Measurements from ENCODE around the gene ANGPTL2. TPM values are rescaled to one million over a fixed set of nuclear protein-coding genes. Genes with fewer than 3 reads are reported as not detected.

The ANGPTL2 gene
- polyA plus RNA-seq, 2 of the 4 experiments (the other 2 are of a cell fraction), result 0.06 TPM; not detected in 1

- ChIA-PET POLR2A (no interaction called here), CTCF (interaction anchor here (1.1 kb wide), 1 partner anchor 15 kb away, joined by 3 read pairs; no protein-coding TSS in a partner anchor)
- no peak overlapping the region for H3K27ac ChIP-seq
- WGBS (ENCODE audit: missing lambda C conversion rate), result 88% methylated on average over 11 of the region's 11 CpGs
- TF ChIP-seq ZC3H11A (IDR thresholded peaks at IDR 0.05), result no peak
- ATAC-seq (no peak), DNase-seq (ENCODE audit: low read depth in 1 of 2, low spot score in 1 of 2) (no peak), FAIRE-seq (no peak)
- no peaks in the 10 kb centered on the region for H3K4me1 ChIP-seq
- no peaks in the 10 kb centered on the region for H3K9me3 ChIP-seq
- H3K4me3 ChIP-seq, result no peak overlapping the region
- no peak overlapping the region for H3K4me2 ChIP-seq
Observed at GRCh38 chr9:127092041-127092608, 30.3 kb downstream of the ANGPTL2 start.

- Histone ChIP-seq H3K9me3 (no peaks in the 10 kb centered on the region), H3K4me2 (no peak overlapping the region), H3K4me1 (no peaks in the 10 kb centered on the region), H3K4me3 (no peak overlapping the region), H3K27ac (no peak overlapping the region)
- CTCF ChIA-PET, result no interaction called here
- WGBS (ENCODE audit: missing lambda C conversion rate), result 94% methylated on average over 13 of the region's 13 CpGs
- POLR2A ChIA-PET, result no interaction called here
- no peak for DNase-seq (ENCODE audit: low read depth in 1 of 2, low spot score in 1 of 2)
- TF ChIP-seq RFX5 (IDR thresholded peaks at IDR 0.05) (no peak), CHD2 (IDR thresholded peaks at IDR 0.05; ENCODE audit: low read length, partially characterized antibody) (no peak), SMC3 (IDR thresholded peaks at IDR 0.05) (no peak), ZFP36 (IDR thresholded peaks at IDR 0.05; ENCODE audit: borderline replicate concordance, partially characterized antibody) (no peak)
- ATAC-seq, result no peak
- FAIRE-seq, result no peak
Observed at GRCh38 chr9:127091526-127091925, 30.9 kb downstream of the ANGPTL2 start.

GRCh38 chr9:127090341-127090985 lies 32.0 kb downstream of the ANGPTL2 start:
- Histone ChIP-seq H3K9me3 (no peaks in the 10 kb centered on the region), H3K27ac (no peak overlapping the region), H3K4me1 (no peaks in the 10 kb centered on the region), H3K4me2 (no peak overlapping the region), H3K4me3 (no peak overlapping the region)
- FAIRE-seq (no peak), ATAC-seq (no peak), DNase-seq (ENCODE audit: low read depth in 1 of 2, low spot score in 1 of 2) (no peak)
- WGBS (ENCODE audit: missing lambda C conversion rate), result 83% methylated on average over 3 of the region's 6 CpGs
- POLR2A ChIA-PET, result no interaction called here
- no peak for TF ChIP-seq MYC (IDR thresholded peaks at IDR 0.05; ENCODE audit: borderline replicate concordance, low read length)
- no peak for TF ChIP-seq REST (IDR thresholded peaks at IDR 0.05)
- TF ChIP-seq E2F6 (IDR thresholded peaks at IDR 0.05; ENCODE audit: borderline replicate concordance, low read depth), result no peak
- no peak for TF ChIP-seq KDM1A (IDR thresholded peaks at IDR 0.05; ENCODE audit: low read depth)
- TF ChIP-seq NPAS2 (CRISPR knock-in tag; IDR thresholded peaks at IDR 0.05; ENCODE audit: borderline replicate concordance), result no peak
- TF ChIP-seq MAFK (IDR thresholded peaks at IDR 0.05; ENCODE audit: partially characterized antibody), result no peak
- TF ChIP-seq CHD4 (IDR thresholded peaks at IDR 0.05; ENCODE audit: borderline replicate concordance), result no peak
- TF ChIP-seq PBX3 (IDR thresholded peaks at IDR 0.05), result no peak
- TF ChIP-seq SREBF2 (IDR thresholded peaks at IDR 0.05), result no peak
- no peak for TF ChIP-seq FOSL2 (IDR thresholded peaks at IDR 0.05)
- no peak for TF ChIP-seq FOSL2 (CRISPR knock-in tag; IDR thresholded peaks at IDR 0.05)
- no peak for TF ChIP-seq CBX8 (IDR thresholded peaks at IDR 0.05)
- TF ChIP-seq HOXA7 (CRISPR knock-in tag; IDR thresholded peaks at IDR 0.05), result no peak
- no peak for TF ChIP-seq BHLHE40 (IDR thresholded peaks at IDR 0.05; ENCODE audit: low read depth, low read length)
- no peak for TF ChIP-seq FOXS1 (CRISPR knock-in tag; IDR thresholded peaks at IDR 0.05)
- no peak for TF ChIP-seq GATA3 (IDR thresholded peaks at IDR 0.05; ENCODE audit: borderline replicate concordance)
- no peak for TF ChIP-seq JUNB (IDR thresholded peaks at IDR 0.05)
- no peak for TF ChIP-seq POLR2AphosphoS2 (conservative IDR thresholded peaks at IDR 0.05; ENCODE audit: low read length)
- no peak for TF ChIP-seq HEYL (CRISPR knock-in tag; IDR thresholded peaks at IDR 0.05)
- TF ChIP-seq NR3C1 (IDR thresholded peaks at IDR 0.05), result no peak
- no peak for TF ChIP-seq MAZ (IDR thresholded peaks at IDR 0.05; ENCODE audit: borderline replicate concordance, low read depth, low read length)
- CTCF ChIA-PET, result no interaction called here

All from A549 (cell line).